ENCODE measurements around the gene ANXA1. TPM values are rescaled to one million over a fixed set of nuclear protein-coding genes. Genes with fewer than 3 reads are reported as not detected.
A peak's percentile ranks its signal among the peaks of the same experiment; 100 is the strongest.
"Not testable (repeated sequence)": the region's sequence is repeated elsewhere in the genome, so short reads cannot be mapped to it uniquely, and the experiment has no call there.

The ANXA1 gene
- total RNA-seq (100 to 1,000 TPM; 135 to 214 (median 170) TPM), polyA plus RNA-seq (100 to 1,000 TPM in 1 of 3 donors, 10 to 100 TPM in 2; 52.5 to 132 (median 75.2) TPM)

- Histone ChIP-seq H3K9me3 (no peaks in the 10 kb centered on the region), H3K36me3 (no peaks in the 10 kb centered on the region), H3K4me3 (peak within 1 kb of the TSS; percentile 18 to 58 (median 50)), H3K4me1 (peaks cover 0 to 78% (median 56%) of the 10 kb centered on the region in 4 donors), H3K27me3 (no peaks in the 10 kb centered on the region), H3K27ac (peak within 1 kb of the TSS; percentile 74 to 86 (median 78))
- no peak for DNase-seq
- intact Hi-C loops (cut with DNase I), result no loop called here
- 37 to 52% methylated on average over 2 of the region's 2 CpGs for WGBS, 2 donors
- TF ChIP-seq POLR2A (IDR thresholded peaks at IDR 0.05), result peak; percentile 26 to 56
- no peak for TF ChIP-seq CTCF (IDR thresholded peaks at IDR 0.05)
- TF ChIP-seq POLR2AphosphoS5 (IDR thresholded peaks at IDR 0.05), result peak; percentile 61 to 94 (median 91)
- no peak for TF ChIP-seq EP300 (IDR thresholded peaks at IDR 0.05)
These were observed at the start of gene ANXA1 for GRCh38 chr9:73151653-73152542. Gene ANXA1 (plus strand): TSS chr9:73151865. CDS start chr9:73158536, 6,671 bp downstream.

- intact Hi-C loops (cut with DNase I), result no loop called here
- no peaks in the 10 kb centered on the region for H3K36me3 ChIP-seq
- TF ChIP-seq EP300 (IDR thresholded peaks at IDR 0.05), result no peak
- no peak for TF ChIP-seq POLR2AphosphoS5 (IDR thresholded peaks at IDR 0.05)
- TF ChIP-seq CTCF (IDR thresholded peaks at IDR 0.05), result no peak
- no peak for TF ChIP-seq POLR2A (IDR thresholded peaks at IDR 0.05)
- no peak for DNase-seq
- no peaks in the 10 kb centered on the region for H3K9me3 ChIP-seq
- 91% methylated on average over 4 of the region's 4 CpGs for WGBS, 2 donors
- H3K4me3 ChIP-seq, result no peak overlapping the region
- H3K27ac ChIP-seq, result no peak overlapping the region
- H3K27me3 ChIP-seq, result no peaks in the 10 kb centered on the region
- H3K4me1 ChIP-seq, result no peaks in the 10 kb centered on the region
These were observed 47.3 kb upstream of the ANXA1 start for GRCh38 chr9:73104342-73104741.

- Histone ChIP-seq H3K9me3 (no peaks in the 10 kb centered on the region), H3K4me3 (no peak overlapping the region), H3K27ac (no peak overlapping the region), H3K4me1 (no peaks in the 10 kb centered on the region), H3K36me3 (no peaks in the 10 kb centered on the region), H3K27me3 (no peaks in the 10 kb centered on the region)
- WGBS, 2 donors, result 94 to 96% methylated on average over 3 of the region's 3 CpGs
- intact Hi-C loops (cut with DNase I), result no loop called here
- TF ChIP-seq POLR2A (IDR thresholded peaks at IDR 0.05) (no peak), POLR2AphosphoS5 (IDR thresholded peaks at IDR 0.05) (no peak), EP300 (IDR thresholded peaks at IDR 0.05) (no peak), CTCF (IDR thresholded peaks at IDR 0.05) (no peak)
- no peak for DNase-seq
These were observed 46.7 kb upstream of the ANXA1 start for GRCh38 chr9:73104921-73105320.

- intact Hi-C loops (cut with DNase I), result loop anchor here (1.0 kb wide), 1 partner anchor 74 kb away; no protein-coding TSS in a partner anchor
- H3K4me1 ChIP-seq, H3K27ac ChIP-seq, H3K4me3 ChIP-seq, H3K27me3 ChIP-seq, H3K36me3 ChIP-seq, H3K9me3 ChIP-seq: not testable (repeated sequence)
- peak; percentile 37 to 76 (median 64) for TF ChIP-seq CTCF (IDR thresholded peaks at IDR 0.05)
- 67 to 68% methylated on average over 3 to 5 of the region's 5 CpGs for WGBS, 2 donors
- peak; percentile 72 for DNase-seq
These were observed 44.1 kb upstream of the ANXA1 start for GRCh38 chr9:73107489-73108069.

Data from sigmoid colon (tissue), 7 donors.